PC-3 (cell line): ENCODE results near the gene LTBP3. TPM values are rescaled to one million over a fixed set of nuclear protein-coding genes. Genes with fewer than 3 reads are reported as not detected.

Experiments used
- ATAC-seq: fragments of 200-7000 bp; cut with Tn5 transposase; 2 replicates; pipeline ENCODE4 v1.9.1; 2020; ENCODE audit warnings: mild to moderate bottlenecking, moderate library complexity
- BruUV-seq: library from RNA; stranded (reverse); fragments of 400-500 nt; replicated peaks from 2 replicates; lab custom pipeline; 2021; lab: Mats Ljungman, UMichigan
- CTCF ChIA-PET: fragments of 300-600 bp; sonication (Branson Sonifier 250); formaldehyde crosslinking; loops from one replicate; lab custom pipeline; 2022; ENCODE audit warnings: antibody characterized with exemption; lab: Charles Lee
- POLR2A ChIA-PET: fragments of 300-600 bp; sonication (Branson Sonifier 250); formaldehyde crosslinking; loops from one replicate; lab custom pipeline; 2022; ENCODE audit warnings: antibody characterized with exemption; ENCODE audit not compliant: unreplicated experiment; lab: Charles Lee
- DNase-seq: peaks from one replicate; pipeline ENCODE4 v3.0.0-alpha.2; 2015
- H2AFZ ChIP-seq: fragments of 300-600 bp; sonication (generic); 2 replicates; pipeline ENCODE4 v1.6.0; 2016; ENCODE audit warnings: antibody characterized with exemption, low read length
- H3F3A ChIP-seq: fragments of 300-600 bp; sonication (generic); one replicate; pipeline ENCODE4 v1.6.0; 2017; ENCODE audit warnings: antibody characterized with exemption, low read length, control low read depth, mild to moderate bottlenecking; ENCODE audit not compliant: unreplicated experiment
- H3K27ac ChIP-seq: fragments of 300-600 bp; sonication (generic); 2 replicates; pipeline ENCODE4 v1.5.1; 2016; ENCODE audit warnings: mild to moderate bottlenecking, low read length
- H3K27me3 ChIP-seq: fragments of 300-600 bp; sonication (generic); 2 replicates; pipeline ENCODE4 v1.6.1; 2016; ENCODE audit warnings: low read length, mixed read lengths
- H3K36me3 ChIP-seq: fragments of 300-600 bp; sonication (generic); 2 replicates; pipeline ENCODE4 v1.6.1; 2016; ENCODE audit warnings: low read depth, mixed run types, low read length, mixed read lengths
- H3K4me1 ChIP-seq: fragments of 300-600 bp; sonication (generic); 2 replicates; pipeline ENCODE4 v1.5.1; 2016; ENCODE audit warnings: low read length; ENCODE audit not compliant: insufficient read depth
- H3K4me2 ChIP-seq: fragments of 300-600 bp; sonication (generic); 2 replicates; pipeline ENCODE4 v1.6.0; 2016; ENCODE audit warnings: low read length
- H3K4me3 ChIP-seq: fragments of 300-600 bp; sonication (generic); 2 replicates; pipeline ENCODE4 v1.5.1; 2016; ENCODE audit warnings: mild to moderate bottlenecking, low read length, mixed read lengths
- H3K79me2 ChIP-seq: fragments of 300-600 bp; sonication (generic); 2 replicates; pipeline ENCODE4 v1.6.1; 2017; ENCODE audit warnings: low read length, mixed read lengths
- H3K9ac ChIP-seq: fragments of 300-600 bp; sonication (generic); 2 replicates; pipeline ENCODE4 v1.6.0; 2016; ENCODE audit warnings: mild to moderate bottlenecking, low read length
- H3K9me2 ChIP-seq: fragments of 300-600 bp; sonication (generic); replicated peaks from 2 replicates; pipeline ENCODE4 v1.6.1; 2016; ENCODE audit warnings: mixed run types, low read length, mixed read lengths
- H3K9me3 ChIP-seq: fragments of 300-600 bp; sonication (generic); 2 replicates; pipeline ENCODE4 v1.6.1; 2016; ENCODE audit warnings: low read length, mixed read lengths
- H4K20me1 ChIP-seq: fragments of 300-600 bp; sonication (generic); 2 replicates; pipeline ENCODE4 v1.6.1; 2016; ENCODE audit warnings: low read length, mixed read lengths
- EZH2 ChIP-seq: fragments of 300-600 bp; sonication (generic); IDR thresholded peaks from one replicate; pipeline ENCODE4 v1.6.1; 2017; ENCODE audit warnings: antibody characterized with exemption, mild to moderate bottlenecking, low read length; ENCODE audit not compliant: unreplicated experiment
- EZH2phosphoT487 ChIP-seq: fragments of 300-600 bp; sonication (generic); IDR thresholded peaks from 2 replicates; pipeline ENCODE4 v1.6.1; 2018; ENCODE audit warnings: mild to moderate bottlenecking, antibody characterized with exemption, low read length, borderline replicate concordance
- intact Hi-C: fragments of 100-400 bp; cut with micrococcal nuclease; formaldehyde crosslinking; loops from 2 replicates; pipeline ENCODE4 v1.9.0; 2023
- total RNA-seq: library from RNA; depleted of rRNA; stranded (reverse); fragments of >200 nt; gene quantifications from 2 replicates; pipeline ENCODE4 v1.2.3, GENCODE V29; 2014
- TF ChIP-seq, protein P1 (sequence below): fragments of 300-600 bp; sonication (generic); conservative IDR thresholded peaks from 2 replicates; pipeline ENCODE4 v1.5.1; 2017; ENCODE audit warnings: antibody characterized with exemption, low read depth, mild to moderate bottlenecking, low read length

LTBP3 gene
- total RNA-seq, 1 experiment from 2014 or later = 197 TPM

DNA sequence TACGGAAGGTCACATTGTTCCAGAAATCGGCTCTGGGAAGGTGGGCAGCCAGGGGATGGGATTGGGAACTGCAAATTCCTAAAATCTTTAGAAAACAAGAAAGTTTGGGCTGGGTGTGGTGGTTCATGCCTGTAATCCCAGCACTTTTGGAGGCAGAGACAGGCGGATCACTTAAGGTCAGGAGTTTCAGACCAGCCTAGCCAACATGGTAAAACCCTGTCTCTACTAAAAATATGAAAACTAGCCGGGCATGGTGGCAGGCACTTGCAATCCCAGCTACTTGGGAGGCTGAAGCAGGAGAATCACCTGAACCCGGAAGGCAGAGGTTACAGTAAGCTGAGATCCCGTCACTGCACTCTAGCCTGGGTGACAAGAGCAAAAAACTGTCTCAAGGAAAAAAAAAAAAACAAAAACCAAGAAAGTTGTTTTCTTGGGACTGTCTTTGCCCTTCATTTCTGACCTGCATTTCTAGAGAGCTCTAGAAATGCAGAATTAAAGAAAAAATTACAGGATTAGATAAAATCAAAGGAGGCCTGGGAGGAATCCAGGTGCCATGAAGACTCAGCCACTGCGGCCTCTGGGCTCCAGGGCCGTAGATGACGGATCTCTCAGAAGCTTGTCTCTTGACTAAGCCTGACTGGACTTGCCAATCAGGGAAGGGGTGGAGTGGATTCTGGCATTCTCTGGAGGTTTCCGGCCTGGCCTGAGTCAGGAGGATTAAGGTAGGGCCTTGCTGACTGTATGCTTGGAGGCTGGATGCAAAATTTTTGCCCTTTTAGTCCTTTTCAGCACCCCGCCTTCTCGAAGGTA is 64.6 kb downstream of the LTBP3 start:
- TSS peak; percentile 25 for BruUV-seq
- DNase-seq = peak; percentile 99

DNA sequence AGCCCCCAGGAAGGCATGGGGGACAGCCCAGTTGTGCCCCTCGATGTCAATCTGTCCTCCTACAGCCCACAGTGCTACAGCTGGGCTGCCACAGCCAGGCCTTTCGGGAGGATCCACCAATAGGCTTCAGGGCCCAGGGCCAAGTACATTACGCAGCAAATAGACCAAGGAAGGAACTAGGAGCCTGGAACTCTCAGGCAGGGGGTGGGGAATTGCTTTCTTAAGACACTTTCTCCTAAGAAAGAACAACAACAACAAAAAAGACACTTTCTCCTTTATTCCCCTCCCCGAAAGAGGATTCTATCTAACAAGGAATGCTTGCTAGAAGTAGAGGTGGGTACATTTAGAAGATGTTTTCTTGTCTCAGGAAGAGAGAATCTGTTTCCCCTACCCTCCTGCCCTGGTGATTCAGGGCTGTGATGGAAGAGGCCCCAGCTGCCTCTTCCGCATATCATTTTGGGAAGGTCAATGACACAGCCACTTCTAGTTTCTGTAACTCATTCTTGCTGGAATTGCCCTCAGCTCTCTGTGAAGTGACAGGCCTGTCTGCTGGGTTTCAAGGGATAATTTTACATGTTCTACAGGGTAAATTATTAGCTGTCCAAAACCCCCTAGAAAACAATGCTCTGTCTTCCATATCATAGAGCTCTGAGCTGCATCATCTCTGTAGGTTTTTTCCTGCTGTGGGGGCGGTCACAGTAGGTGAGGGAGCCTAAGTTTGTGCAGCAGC is 65.4 kb downstream of the LTBP3 start:
- H3K4me3 ChIP-seq = no peak overlapping the region
- H2AFZ ChIP-seq = no peak overlapping the region
- peak overlapping the region; percentile 87 for H3K27ac ChIP-seq
- peak overlapping the region; percentile 36 for H3K4me2 ChIP-seq
- no peaks in the 10 kb centered on the region for H3K9me3 ChIP-seq
- POLR2A ChIA-PET = interaction anchor here (0.6 to 2.7 kb wide), 6 partner anchors 13 to 123 kb away, joined by 4 to 21 read pairs (median 8); partner anchors contain the start of gene PCNX3
- no peak for ATAC-seq
- no TSS peak for BruUV-seq
- intact Hi-C loops = no loop called here
- H3K4me1 ChIP-seq = peaks cover 71% of the 10 kb centered on the region
- H3K27me3 ChIP-seq = no peaks in the 10 kb centered on the region
- no peaks in the 10 kb centered on the region for H3F3A ChIP-seq
- H3K79me2 ChIP-seq = peaks cover 16% of the 10 kb centered on the region
- CTCF ChIA-PET = interaction anchor here (1.4 kb wide), 1 partner anchor 13 kb away, joined by 5 read pairs; no protein-coding TSS in a partner anchor
- no peaks in the 10 kb centered on the region for H4K20me1 ChIP-seq
- no peaks in the 10 kb centered on the region for H3K36me3 ChIP-seq
- peak overlapping the region; percentile 67 for H3K9ac ChIP-seq
- no peak for DNase-seq
- TF ChIP-seq EZH2 (no peak), EZH2phosphoT487 (no peak)
- TF ChIP-seq, protein P1, sequence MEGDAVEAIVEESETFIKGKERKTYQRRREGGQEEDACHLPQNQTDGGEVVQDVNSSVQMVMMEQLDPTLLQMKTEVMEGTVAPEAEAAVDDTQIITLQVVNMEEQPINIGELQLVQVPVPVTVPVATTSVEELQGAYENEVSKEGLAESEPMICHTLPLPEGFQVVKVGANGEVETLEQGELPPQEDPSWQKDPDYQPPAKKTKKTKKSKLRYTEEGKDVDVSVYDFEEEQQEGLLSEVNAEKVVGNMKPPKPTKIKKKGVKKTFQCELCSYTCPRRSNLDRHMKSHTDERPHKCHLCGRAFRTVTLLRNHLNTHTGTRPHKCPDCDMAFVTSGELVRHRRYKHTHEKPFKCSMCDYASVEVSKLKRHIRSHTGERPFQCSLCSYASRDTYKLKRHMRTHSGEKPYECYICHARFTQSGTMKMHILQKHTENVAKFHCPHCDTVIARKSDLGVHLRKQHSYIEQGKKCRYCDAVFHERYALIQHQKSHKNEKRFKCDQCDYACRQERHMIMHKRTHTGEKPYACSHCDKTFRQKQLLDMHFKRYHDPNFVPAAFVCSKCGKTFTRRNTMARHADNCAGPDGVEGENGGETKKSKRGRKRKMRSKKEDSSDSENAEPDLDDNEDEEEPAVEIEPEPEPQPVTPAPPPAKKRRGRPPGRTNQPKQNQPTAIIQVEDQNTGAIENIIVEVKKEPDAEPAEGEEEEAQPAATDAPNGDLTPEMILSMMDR = no peak
- no peaks in the 10 kb centered on the region for H3K9me2 ChIP-seq

More for the DNA sequence above, 64.6 kb downstream of the LTBP3 start:
- peak overlapping the region; percentile 48 for H3K4me2 ChIP-seq
- peak overlapping the region; percentile 67 for H3K9ac ChIP-seq
- H3K36me3 ChIP-seq = no peaks in the 10 kb centered on the region
- H3K79me2 ChIP-seq = peaks cover 24% of the 10 kb centered on the region
- H3F3A ChIP-seq = no peaks in the 10 kb centered on the region
- POLR2A ChIA-PET = interaction anchor here (0.6 to 2.7 kb wide), 10 partner anchors 13 to 397 kb away, joined by 3 to 21 read pairs (median 4); partner anchors contain the start of genes CCDC85B, NEAT1 and PCNX3
- H4K20me1 ChIP-seq = no peaks in the 10 kb centered on the region
- no peaks in the 10 kb centered on the region for H3K9me2 ChIP-seq
- TF ChIP-seq, protein P1 = no peak
- TF ChIP-seq EZH2 = no peak
- TF ChIP-seq EZH2phosphoT487 = no peak
- no peaks in the 10 kb centered on the region for H3K9me3 ChIP-seq
- ATAC-seq = peak; percentile 62
- intact Hi-C loops = no loop called here
- H3K4me1 ChIP-seq = peaks cover 71% of the 10 kb centered on the region
- no peak overlapping the region for H2AFZ ChIP-seq
- no peak overlapping the region for H3K4me3 ChIP-seq
- no peaks in the 10 kb centered on the region for H3K27me3 ChIP-seq
- peak overlapping the region; percentile 87 for H3K27ac ChIP-seq
- CTCF ChIA-PET = interaction anchor here (1.4 kb wide), 1 partner anchor 14 kb away, joined by 5 read pairs; no protein-coding TSS in a partner anchor
